NCI-H345 treated with DMSO at 0.1 percent for 48 hours (cell line): Measurements from ENCODE around the gene PLAAT5.
"Not testable (repeated sequence)": the region's sequence is repeated elsewhere in the genome, so short reads cannot be mapped to it uniquely, and the experiment has no call there.

Source experiments
- DNase-seq: peaks from one replicate; lab custom pipeline; 2025; ENCODE audit not compliant: unreplicated experiment; lab: John Stamatoyannopoulos, UW

PLAAT5 gene, protein sequence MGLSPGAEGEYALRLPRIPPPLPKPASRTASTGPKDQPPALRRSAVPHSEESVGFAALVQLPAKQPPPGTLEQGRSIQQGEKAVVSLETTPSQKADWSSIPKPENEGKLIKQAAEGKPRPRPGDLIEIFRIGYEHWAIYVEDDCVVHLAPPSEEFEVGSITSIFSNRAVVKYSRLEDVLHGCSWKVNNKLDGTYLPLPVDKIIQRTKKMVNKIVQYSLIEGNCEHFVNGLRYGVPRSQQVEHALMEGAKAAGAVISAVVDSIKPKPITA

DNA sequence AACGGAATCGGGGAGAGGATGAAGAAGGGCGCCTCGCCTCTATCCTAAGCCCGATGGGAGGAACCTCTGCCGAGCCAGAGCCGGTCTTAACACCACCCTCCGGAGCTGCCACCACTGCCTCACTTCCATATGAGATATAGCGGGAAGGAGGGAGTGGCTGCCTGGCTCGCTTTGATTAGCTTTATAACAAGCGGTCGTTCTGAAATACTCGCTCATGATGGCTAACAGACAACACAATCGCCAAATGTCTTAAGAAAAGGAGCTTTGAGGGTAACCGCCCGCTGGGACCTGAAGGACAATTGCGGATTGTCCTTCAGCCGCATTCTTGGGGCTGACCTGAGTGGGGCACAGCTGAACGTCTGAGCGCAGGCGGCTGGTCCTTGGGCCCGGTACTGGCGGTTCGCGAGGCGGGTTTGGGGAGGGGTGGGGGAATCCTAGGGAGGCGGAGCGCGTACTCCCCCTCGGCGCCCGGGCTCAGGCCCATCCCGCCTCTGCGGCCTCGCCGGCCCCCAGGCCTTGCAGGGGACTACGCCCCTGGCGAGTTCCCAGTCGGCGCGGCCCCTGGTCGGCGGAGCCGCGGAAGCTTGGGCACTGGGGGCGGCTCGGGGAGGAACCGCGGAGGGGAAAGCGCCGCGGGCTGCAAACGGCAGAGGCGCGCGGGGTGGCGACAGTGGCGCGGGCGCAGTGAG lies at the start of gene PLAAT5:
Gene PLAAT5 (minus strand): TSS at position 617 of the 689 bp plus-strand sequence. CDS start 133 bp downstream, at position 484.
- DNase-seq = no peak

DNA sequence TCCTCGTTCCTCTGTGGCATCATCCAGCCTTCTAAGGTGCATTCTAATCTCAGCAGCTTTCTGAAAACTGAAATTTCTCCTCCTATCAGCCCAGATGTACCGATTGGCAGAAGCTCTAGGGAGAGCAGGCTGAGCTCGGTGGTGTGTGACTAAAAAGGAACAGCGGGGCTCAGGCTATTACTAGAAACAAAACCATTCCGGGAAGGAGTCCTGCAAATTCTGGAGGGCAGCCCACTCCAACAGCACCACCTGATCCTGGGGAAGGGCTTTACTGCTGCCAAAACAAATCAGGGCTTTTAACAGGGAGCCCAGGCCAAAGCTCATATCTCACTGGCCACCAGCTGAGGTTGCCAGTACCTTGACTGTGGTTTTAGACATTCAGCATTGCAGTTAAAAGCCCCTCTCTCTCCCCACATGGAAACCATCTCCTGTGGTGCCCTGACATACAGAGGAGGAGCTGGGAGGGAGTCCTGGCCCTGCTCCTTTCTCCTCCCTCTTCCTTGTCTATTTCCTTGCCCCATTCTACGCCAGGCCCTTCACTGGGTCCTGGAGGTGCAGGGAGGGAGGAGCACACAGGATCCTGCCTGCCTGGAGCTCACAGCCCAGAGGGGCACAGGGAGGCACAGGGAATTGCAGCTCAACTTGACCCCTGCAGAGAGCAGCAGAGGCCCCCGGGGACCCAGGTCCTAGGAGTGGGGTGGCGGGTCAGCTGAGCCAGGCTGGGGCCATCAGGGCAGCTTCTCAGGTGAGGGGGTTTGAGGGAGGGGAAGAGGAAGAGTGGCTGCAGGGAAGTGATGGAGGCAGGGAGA lies 46.5 kb upstream of the PLAAT5 start:
- no peak for DNase-seq

DNA sequence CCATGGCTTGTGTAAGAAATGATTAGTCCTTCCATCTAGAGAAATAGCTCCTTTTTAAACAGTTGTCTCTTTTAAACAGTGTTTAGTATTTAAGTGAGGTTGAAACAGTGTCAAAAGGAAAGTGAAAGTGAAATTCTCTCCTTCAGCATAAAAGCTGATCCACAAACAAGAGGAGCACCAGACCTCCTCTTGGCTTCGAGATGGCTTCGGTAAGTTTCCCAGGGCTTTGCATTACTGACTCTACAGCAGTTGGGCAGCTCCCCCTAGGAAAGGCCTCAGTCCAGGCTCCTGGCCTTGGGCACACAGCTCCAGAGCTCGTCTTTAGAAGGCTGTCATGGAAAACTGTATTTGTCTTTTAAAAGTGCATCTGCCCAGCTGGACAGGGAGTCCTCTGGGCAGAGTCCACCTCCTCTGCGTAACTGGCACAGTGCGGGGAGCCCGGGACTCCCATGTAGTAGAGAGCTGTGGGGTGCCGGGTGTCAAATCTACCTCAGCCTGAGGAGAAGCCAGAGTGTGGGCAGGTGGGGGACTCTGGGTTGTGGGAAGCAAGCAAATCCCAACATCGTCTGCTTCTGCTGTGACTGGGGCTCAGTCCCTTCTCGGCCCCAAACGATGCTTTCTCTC lies 45.8 kb upstream of the PLAAT5 start, which contains the start of gene PLAAT4:
Gene PLAAT4 (plus strand): TSS at position 140 of the 624 bp plus-strand sequence. CDS start 61 bp downstream, at position 201.
- DNase-seq = no peak

DNA sequence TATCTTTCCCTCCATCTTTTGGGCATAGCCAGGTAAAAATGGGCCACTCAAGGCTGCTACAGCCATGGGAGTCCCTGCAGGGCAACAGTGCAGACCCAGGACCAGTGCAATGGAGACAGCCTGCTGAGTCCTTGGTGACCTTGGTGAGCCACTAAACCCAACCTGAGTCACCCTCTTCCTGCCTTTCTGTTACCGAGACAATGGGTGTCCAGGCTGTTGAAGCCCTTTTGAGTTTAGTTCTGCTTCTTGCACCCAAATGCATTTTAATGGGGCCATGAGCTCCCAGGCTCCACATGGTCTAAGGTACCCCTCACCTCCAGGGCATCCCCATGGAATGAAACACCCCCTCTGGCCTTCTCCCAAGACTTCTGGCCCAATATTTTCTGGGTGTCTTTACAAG lies 44.8 kb upstream of the PLAAT5 start:
- DNase-seq = no peak

GRCh38 chr11:63534895-63535461 lies 44.0 kb upstream of the PLAAT5 start:
- DNase-seq = no peak

GRCh38 chr11:63534076-63534475 lies 43.1 kb upstream of the PLAAT5 start:
- DNase-seq = no peak

DNA sequence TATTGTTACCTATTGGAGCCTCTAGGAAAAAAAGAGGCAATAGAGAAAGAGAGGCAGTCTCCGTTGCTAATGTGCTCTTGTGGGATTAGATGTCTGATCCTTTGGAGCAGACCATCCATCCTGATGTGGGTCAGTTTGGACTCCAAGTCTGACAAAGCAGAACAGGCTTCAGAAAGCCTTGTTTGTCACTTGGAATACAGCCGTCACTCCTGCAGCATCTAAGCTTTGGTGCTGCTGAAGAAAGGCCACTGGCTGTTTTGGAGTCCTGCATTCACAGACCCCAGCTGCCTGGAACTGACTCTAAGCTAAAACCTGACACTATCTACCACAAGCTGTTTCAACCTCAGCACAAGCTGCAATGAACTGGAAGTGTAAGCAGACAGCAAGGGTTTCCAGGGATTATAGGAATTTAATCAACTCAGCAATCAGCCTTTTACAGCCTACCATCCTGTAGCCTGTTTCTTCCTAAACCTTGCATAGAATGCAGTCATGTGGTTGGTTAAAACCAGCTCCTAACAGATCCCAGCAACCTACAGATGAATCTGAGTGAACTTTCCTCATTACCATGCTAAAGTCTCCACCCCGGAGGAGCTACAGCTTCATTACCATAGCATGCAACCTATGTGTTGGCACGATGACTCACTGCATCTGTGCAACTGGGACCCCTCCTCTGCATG lies 42.0 kb upstream of the PLAAT5 start:
- DNase-seq = no peak

- DNase-seq = no peak
Measured at GRCh38 chr11:63532117-63532516, 41.1 kb upstream of the PLAAT5 start.

DNA sequence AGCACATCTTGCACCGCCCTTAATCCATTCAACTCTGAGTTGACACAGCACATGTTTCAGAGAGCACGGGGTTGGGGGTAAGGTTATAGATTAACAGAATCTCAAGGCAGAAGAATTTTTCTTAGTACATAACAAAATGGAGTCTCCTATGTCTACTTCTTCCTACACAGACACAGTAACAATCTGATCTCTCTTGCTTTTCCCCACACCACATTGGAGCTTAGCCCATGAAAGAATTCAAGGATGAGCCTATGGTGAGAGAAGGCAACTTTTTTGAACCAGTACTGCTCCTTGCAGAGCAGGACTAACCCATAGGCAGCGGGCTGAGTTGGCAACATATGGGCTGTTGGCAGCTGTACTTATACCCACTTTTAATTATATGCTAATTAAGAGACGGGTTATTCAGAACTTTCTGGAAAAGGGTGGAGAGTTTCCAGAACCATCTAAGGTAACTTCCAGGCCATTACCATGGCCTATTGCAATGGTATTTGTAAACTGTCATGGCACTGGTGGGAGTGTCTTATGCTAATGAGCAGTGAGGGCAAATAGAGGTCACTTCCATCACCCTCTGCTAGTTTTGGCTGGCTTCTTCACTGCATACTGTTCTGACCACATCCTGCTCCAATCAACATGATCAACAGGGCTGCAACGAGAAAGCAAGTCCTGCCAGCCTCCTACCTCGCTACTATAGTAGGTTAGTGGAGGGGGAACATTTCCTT lies 40.3 kb upstream of the PLAAT5 start:
- DNase-seq = not testable (repeated sequence)

DNA sequence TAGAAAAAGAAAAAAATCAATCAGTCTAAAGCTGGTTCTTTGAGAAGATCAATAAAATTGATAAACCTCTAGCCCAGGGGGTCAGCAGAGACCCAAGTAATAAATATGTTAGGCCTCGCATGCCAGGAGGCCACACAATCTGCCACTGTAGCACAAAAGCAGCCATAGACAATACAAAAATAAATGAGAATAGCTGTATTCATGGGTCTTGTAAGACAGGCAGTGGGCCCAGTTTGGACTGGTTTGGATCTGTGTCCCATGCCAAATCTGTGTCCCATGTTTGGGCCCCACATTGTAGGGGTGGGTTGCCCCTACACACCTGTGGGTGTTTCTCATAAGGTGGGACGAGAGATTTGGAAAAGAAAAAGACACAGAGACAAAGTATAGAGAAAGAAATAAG lies 39.1 kb upstream of the PLAAT5 start:
- DNase-seq = no peak

- DNase-seq = not testable (repeated sequence)
Measured at GRCh38 chr11:63529373-63529772, 38.4 kb upstream of the PLAAT5 start.

DNA sequence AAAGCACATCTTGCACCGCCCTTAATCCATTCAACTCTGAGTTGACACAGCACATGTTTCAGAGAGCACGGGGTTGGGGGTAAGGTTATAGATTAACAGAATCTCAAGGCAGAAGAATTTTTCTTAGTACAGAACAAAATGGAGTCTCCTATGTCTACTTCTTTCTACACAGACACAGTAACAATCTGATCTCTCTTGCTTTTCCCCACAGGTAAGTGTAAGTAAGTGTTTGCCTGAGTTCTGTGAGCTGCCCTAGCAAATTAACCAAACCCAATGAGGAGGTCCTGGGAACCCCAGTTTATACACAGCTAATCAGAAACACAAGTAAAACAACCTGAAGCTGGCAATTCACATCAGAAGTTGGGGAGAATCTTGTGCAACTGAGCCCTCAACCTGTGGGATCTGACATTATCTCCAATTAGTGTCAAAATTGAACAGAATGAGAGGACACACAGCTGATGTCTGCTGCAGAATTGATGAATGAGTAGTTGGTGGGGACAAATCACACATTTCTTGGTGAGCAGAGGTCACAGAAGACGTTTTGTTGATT lies 37.8 kb upstream of the PLAAT5 start:
- DNase-seq = not testable (repeated sequence)

DNA sequence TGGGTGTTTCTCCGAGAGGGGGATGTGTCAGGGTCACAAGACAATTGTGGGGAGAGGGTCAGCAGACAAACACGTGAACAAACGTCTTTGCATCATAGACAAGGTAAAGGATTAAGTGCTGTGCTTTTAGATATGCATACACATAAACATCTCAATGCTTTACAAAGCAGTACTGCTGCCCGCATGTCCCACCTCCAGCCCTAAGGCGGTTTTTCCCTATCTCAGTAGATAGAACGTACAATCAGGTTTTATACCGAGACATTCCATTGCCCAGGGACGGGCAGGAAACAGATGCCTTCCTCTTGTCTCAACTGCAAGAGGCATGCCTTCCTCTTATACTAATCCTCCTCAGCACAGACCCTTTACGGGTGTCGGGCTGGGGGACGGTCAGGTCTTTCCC lies 37.2 kb upstream of the PLAAT5 start:
- DNase-seq = not testable (repeated sequence)

DNA sequence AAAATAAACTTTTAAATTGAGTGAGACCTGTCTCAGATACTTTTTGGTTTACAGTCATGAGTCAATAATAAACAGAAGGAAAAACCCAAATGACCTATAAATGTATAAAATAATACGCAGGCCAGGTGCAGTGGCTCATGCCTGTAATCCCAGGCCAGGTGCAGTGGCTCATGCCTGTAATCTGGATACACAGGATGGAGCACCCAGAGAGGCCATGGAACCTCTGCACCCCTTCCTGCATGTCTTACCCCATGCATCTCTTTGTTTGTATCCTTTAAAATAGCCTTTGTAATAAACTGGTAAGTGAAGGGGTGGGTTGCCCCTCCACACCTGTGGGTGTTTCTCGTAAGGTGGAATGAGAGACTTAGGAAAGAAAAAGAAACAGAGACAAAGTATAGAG lies 36.7 kb upstream of the PLAAT5 start:
- no peak for DNase-seq

- no peak for DNase-seq
Measured at GRCh38 chr11:63523151-63523550, 32.2 kb upstream of the PLAAT5 start.

GRCh38 chr11:63521896-63522295 lies 30.9 kb upstream of the PLAAT5 start:
- no peak for DNase-seq

- no peak for DNase-seq
Measured at GRCh38 chr11:63520606-63521170, 29.7 kb upstream of the PLAAT5 start.

DNA sequence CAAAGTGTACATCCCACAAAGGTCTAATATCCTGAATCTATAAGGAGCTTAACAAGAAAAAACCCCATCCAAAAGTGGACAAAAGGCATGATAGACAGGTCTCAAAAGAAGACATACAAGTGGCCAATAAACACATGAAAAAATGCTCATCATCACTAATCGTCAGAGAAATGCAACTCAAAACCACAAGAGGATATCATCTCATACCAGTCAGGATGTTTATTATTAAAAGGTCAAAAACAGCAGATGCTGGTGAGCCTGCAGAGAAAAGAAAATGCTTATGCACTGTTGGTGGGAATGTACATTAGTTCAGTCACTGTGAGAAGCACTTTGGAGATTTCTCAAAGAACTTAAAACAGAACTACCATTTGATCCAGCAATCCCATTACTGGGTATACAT lies 27.6 kb upstream of the PLAAT5 start:
- DNase-seq = no peak

GRCh38 chr11:63517156-63517555 lies 26.2 kb upstream of the PLAAT5 start:
- no peak for DNase-seq
